Esophagus muscularis mucosa (tissue), 4 donors: ENCODE results near the gene ESR2. TPM values are rescaled to one million over a fixed set of nuclear protein-coding genes. Genes with fewer than 3 reads are reported as not detected.

Source experiments
- DNase-seq: peaks from one replicate; pipeline ENCODE4 v3.0.0-alpha.2; 2017; ENCODE audit errors: extremely low spot score
- H3K27ac ChIP-seq, 4 donors: fragments of 200-600 bp; sonication (generic); replicated peaks in 1 of 4; 1 replicate in 3 of 4; 2 replicates in 1 of 4; pipeline ENCODE4 v1.5.1; 2016 to 2019; ENCODE audit warnings: mild to moderate bottlenecking in 1 of 4
- H3K27me3 ChIP-seq, 4 donors: fragments of 200-600 bp; sonication (generic); one replicate each; pipeline versions ENCODE4 v1.5.1 to v1.6.0; 2016 to 2019
- H3K36me3 ChIP-seq, 4 donors: fragments of 200-600 bp; sonication (generic); one replicate each; pipeline ENCODE4 v1.5.1; 2016 to 2019
- H3K4me1 ChIP-seq, 4 donors: fragments of 200-600 bp; sonication (generic); one replicate each; pipeline ENCODE4 v1.5.1; 2016 to 2019
- H3K4me3 ChIP-seq, 4 donors: fragments of 200-600 bp; sonication (generic); 1 replicate in 2 of 4; 2 replicates in 2 of 4; pipeline ENCODE4 v1.5.1; 2016 to 2019; ENCODE audit warnings: mild to moderate bottlenecking in 4 of 4, moderate library complexity in 1 of 4
- H3K9me3 ChIP-seq, 4 donors: fragments of 200-600 bp; sonication (generic); 1 replicate in 3 of 4; 2 replicates in 1 of 4; pipeline ENCODE4 v1.5.1; 2016 to 2019
- CTCF ChIP-seq, 3 experiments: fragments of 200-600 bp in 2 of 3; fragments of 450-650 bp in 1 of 3; sonication (generic) in 2 of 3; IDR thresholded peaks; one replicate each; pipeline ENCODE4 v1.5.1; 2017 to 2019; ENCODE audit warnings: antibody characterized with exemption in 3 of 3, mild to moderate bottlenecking in 2 of 3, moderate library complexity in 1 of 3
- EP300 ChIP-seq: sonication (generic); formaldehyde crosslinking; IDR thresholded peaks from one replicate; pipeline ENCODE4 v1.6.1; 2017; ENCODE audit warnings: antibody characterized with exemption
- POLR2A ChIP-seq: fragments of 450-650 bp; IDR thresholded peaks from one replicate; pipeline ENCODE4 v1.6.1; 2017; ENCODE audit warnings: antibody characterized with exemption, moderate library complexity, mild to moderate bottlenecking, low read depth
- POLR2AphosphoS5 ChIP-seq, 2 donors: sonication (generic); formaldehyde crosslinking; IDR thresholded peaks; one replicate each; pipeline ENCODE4 v1.6.1; 2017; ENCODE audit warnings: antibody characterized with exemption in 2 of 2
- WGBS: methylation state at CpG from one replicate; pipeline ENCODE4 v1.1.5; 2018; 5-methylcytosine and 5-hydroxymethylcytosine counted together
- intact Hi-C: fragments of 100-400 bp; cut with DNase I; formaldehyde crosslinking; loops from one replicate; pipeline ENCODE4 v1.15.1; 2023
- total RNA-seq, 4 donors: library from RNA; depleted of rRNA; stranded (reverse); fragments of >200 nt; gene quantifications; one replicate each; pipeline versions ENCODE4 v1.1.0 to v1.2.1, GENCODE V29; 2016

Gene ESR2
- total RNA-seq, 4 donors from 2014 or later = 0.29 to 0.83 (median 0.42) TPM; not detected in 1

- Histone ChIP-seq H3K27me3 (no peaks in the 10 kb centered on the region), H3K27ac (no peak overlapping the region), H3K4me1 (peaks cover 0 to 7% (median 2%) of the 10 kb centered on the region in 4 donors), H3K4me3 (no peak overlapping the region), H3K9me3 (no peaks in the 10 kb centered on the region), H3K36me3 (peaks cover 5 to 64% (median 21%) of the 10 kb centered on the region in 4 donors)
- WGBS = 86% methylated on average over 5 of the region's 5 CpGs
- TF ChIP-seq CTCF (IDR thresholded peaks at IDR 0.05) (peak in 1 of 3 experiments; percentile 36), POLR2AphosphoS5 (IDR thresholded peaks at IDR 0.05) (no peak)
- intact Hi-C loops = no loop called here
- no peak for DNase-seq
Observed at GRCh38 chr14:64060648-64061096, 233.5 kb downstream of the ESR2 start.

DNA sequence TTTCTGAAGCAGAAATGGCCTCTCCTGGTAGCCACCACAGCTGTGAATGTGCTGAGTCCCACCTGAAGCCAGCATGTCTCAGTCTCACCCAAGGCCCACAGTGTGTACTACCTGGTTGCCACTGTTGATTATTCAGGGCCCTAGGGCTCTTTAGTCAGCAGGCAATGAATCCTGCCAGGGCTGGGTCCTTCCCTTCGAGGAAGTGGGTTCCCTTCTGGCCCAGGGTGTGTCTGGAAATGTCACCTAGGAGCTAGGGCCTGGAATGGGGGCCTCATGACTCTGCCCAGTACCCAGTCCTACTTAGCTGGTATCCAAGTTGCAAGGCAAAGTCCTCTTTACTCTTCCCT lies 234.0 kb downstream of the ESR2 start:
- no peak for DNase-seq

DNA sequence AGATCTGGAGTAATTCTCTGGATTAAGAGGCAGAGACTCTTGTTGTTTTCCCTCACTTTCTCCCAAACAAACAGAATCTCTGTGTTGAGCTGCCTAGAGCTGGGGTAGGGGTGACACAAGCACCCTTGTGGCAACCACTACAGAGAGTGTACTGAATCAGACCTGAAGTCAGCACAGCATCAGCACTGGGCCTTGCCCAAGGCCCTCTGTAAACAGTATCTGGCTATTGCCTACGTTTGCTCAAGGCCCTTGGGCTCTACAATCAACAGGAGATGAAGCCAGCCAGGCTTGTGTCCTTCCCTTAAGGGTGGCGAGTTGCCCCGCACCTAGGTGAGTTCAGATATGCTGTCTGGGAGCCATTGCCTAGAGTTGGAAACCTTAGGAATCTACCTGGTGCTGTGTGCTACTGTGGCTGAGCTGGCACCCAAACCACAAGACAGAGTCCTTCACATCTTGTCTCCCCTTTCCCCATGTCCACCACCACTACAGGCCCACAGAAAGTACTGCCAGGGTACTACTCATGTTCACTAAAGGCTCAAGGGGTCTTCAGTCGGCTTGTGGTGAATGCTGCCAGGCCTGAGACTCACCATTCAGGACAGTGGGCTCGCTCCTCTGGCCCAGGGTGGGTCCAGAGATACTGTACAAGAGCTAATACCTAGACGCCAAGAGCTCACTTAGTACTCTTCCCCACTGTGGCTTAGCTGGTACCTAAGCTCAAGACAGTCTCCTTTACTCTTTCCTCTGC lies 234.5 kb downstream of the ESR2 start:
- Histone ChIP-seq H3K27me3 (no peaks in the 10 kb centered on the region), H3K4me1 (peaks cover 0 to 7% (median 2%) of the 10 kb centered on the region in 4 donors), H3K36me3 (peaks cover 0 to 64% (median 15%) of the 10 kb centered on the region in 4 donors), H3K9me3 (no peaks in the 10 kb centered on the region), H3K4me3 (no peak overlapping the region), H3K27ac (no peak overlapping the region)
- no peak for TF ChIP-seq CTCF (IDR thresholded peaks at IDR 0.05)
- TF ChIP-seq EP300 = no peak
- TF ChIP-seq POLR2A = no peak
- no peak for TF ChIP-seq POLR2AphosphoS5 (IDR thresholded peaks at IDR 0.05)
- no peak for DNase-seq
- 100% methylated on average over 1 of the region's 6 CpGs for WGBS
- intact Hi-C loops = no loop called here

More for the DNA sequence above, 234.0 kb downstream of the ESR2 start:
- intact Hi-C loops = no loop called here
- no peak overlapping the region for H3K4me3 ChIP-seq
- H3K27me3 ChIP-seq = no peaks in the 10 kb centered on the region
- TF ChIP-seq POLR2A = no peak
- no peak for TF ChIP-seq CTCF (IDR thresholded peaks at IDR 0.05)
- no peak for TF ChIP-seq EP300
- TF ChIP-seq POLR2AphosphoS5 (IDR thresholded peaks at IDR 0.05) = no peak
- H3K9me3 ChIP-seq = no peaks in the 10 kb centered on the region
- 80% methylated on average over 1 of the region's 1 CpG for WGBS
- peaks cover 3 to 66% (median 18%) of the 10 kb centered on the region in 4 donors for H3K36me3 ChIP-seq
- H3K27ac ChIP-seq = no peak overlapping the region
- H3K4me1 ChIP-seq = peaks cover 0 to 7% (median 2%) of the 10 kb centered on the region in 4 donors

DNA sequence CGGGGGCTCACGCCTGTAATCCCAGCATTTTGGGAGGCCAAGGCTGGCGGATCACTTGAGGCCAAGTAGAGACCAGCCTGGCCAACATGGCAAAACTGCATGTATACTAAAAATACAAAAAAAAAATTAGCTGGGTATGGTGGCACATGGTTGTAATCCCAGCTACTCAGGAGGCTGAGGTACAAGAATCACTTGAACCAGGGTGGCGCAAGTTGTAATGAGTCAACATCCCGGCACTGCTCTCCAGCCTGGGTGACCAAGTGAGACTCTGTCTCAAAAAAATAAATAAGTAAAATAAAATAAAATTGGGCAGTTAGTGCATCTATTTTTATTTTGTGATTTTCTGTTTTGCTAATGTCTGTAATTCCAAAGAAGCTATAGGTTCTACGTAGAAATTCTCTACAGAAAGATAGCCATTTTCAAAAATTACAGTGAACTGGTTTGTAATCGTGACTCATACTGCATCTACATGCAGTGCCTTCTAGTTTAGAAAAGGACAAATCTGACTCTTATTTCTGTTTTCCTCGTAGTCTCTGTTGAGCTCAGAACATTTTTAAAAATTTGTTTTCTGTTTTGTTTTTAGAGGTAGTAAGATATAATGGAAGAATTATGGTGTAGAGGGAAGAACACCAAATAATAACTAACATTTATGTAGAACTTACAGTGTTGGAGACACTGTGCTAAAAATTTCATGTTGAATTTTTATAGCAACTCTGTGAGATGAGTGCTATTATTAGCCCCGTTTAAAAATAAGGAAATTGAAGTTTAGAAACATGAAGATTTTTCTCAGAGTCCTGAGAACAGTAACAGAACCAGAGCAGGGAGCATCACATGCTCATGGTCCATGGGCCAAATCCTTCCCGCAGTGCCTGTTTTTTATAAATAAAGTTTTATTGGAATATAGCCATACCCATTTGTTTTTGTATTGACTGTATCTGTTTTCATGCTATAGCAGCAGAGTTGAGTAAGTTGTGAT lies 240.2 kb downstream of the ESR2 start:
- no peak overlapping the region for H3K4me3 ChIP-seq
- DNase-seq = no peak
- TF ChIP-seq EP300 (no peak), CTCF (IDR thresholded peaks at IDR 0.05) (no peak), POLR2AphosphoS5 (IDR thresholded peaks at IDR 0.05) (no peak), POLR2A (no peak)
- H3K27ac ChIP-seq = peak overlapping the region in 1 of 4 donors; percentile 3
- H3K27me3 ChIP-seq = no peaks in the 10 kb centered on the region
- WGBS = 82% methylated on average over 10 of the region's 10 CpGs
- intact Hi-C loops = no loop called here
- H3K9me3 ChIP-seq = no peaks in the 10 kb centered on the region
- H3K36me3 ChIP-seq = peaks cover 4 to 65% (median 12%) of the 10 kb centered on the region in 4 donors
- no peaks in the 10 kb centered on the region for H3K4me1 ChIP-seq
